Lung microvascular endothelial cell (primary cell): Measurements from ENCODE around the gene FOSB. TPM values are rescaled to one million over a fixed set of nuclear protein-coding genes. Genes with fewer than 3 reads are reported as not detected.

Experiments used
- DNase-seq, 2 donors: peaks; one replicate each; pipeline versions ENCODE4 v3.0.0 to v3.0.0-alpha.2; 2010; ENCODE audit warnings: low read depth in 2 of 2
- total RNA-seq: library from RNA; depleted of rRNA; stranded (reverse); fragments of >200 nt; gene quantifications from 2 replicates; pipeline ENCODE4 v1.2.1, GENCODE V29; 2014

The FOSB gene
- total RNA-seq, 1 donor from 2014 or later: 23.4 TPM

DNA sequence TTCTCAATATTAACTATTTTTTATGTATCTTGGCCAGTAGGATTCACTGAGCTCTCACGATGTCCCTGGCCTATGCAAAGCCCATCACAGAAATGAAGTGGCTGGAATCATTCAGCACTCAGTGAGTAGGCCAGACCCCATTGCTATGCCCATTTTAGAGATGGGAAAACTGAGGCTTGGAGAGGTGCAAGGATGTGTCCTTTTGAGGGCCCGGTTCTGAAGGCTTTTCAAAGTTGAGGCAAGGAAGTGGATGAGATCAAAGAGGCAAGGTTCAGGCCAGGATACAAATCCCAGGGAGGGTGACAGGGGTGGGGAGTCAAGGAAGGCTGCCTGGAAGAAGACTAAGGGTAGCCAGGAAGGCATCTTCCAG is 25.4 kb upstream of the FOSB start:
- no peak for DNase-seq

DNA sequence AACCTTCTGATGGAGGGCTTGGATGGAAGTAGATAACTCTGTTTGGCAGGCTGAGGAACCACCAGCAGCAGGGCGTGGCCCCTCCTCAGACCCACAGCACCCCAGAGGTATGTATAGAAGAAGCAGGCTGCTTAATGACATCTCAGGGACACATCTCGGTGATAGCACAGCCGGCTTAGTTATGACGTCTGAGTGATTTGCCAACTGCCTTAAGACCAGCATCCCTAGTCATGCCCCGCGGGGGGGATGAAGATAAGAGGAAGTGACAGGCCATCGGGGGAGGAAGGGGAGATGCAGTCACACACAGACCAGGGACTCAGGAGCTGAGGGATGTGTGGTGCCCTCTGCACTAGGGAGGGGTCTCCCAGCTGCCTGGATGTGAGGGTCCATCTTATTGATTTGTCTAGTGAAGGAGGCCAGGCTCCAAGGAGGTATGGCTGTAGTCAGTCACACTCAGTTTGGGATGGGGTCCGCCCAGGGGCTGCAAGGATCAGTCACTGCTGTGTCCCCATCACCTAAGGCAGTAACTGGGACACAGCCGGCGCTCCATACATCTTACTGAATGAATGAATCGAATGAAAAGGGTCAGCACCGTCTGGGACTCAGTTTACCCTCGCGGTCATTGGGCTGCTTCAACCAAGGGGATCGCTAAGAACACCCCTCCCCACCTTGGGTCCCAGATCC is 24.9 kb upstream of the FOSB start:
- peak in 1 of 2 donors; percentile 51 for DNase-seq

- DNase-seq: peak; percentile 93 to 96
These were observed 24.1 kb upstream of the FOSB start for GRCh38 chr19:45443462-45444317.

DNA sequence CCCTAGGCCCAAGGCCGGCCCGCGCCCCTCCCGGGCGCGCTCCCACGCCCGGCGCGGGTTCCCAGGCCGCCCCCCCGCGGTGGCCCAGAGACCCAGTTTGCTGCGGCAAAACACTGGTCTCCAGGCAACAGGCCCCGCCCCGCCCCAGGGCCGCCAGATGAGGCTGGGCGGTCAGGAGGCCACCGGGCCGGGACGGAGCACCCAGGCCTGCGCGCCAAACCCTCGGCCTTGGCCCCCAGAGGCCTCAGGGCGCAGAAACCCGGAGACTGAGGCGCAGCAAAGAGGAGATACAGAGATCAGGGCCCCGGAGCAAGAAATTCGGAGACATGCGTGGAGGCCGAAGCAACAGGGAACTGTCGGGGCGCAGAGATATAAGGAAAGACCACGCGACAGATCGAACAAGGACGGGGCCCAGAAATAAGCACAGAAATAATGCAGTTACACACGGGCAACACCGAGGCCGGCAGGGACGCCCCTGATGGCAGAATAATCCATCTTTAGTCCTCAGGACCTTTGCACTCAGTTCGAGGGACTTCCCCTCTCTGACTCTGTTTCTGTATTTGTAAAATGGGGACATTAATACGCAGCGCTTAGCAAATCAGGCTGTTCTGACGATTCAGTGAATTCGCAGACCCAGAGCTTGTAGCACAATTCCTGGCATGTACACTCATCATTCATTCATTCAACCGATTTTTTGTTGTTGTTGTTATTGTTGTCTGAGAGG is 23.3 kb upstream of the FOSB start:
- DNase-seq: peak; percentile 90 to 95

DNA sequence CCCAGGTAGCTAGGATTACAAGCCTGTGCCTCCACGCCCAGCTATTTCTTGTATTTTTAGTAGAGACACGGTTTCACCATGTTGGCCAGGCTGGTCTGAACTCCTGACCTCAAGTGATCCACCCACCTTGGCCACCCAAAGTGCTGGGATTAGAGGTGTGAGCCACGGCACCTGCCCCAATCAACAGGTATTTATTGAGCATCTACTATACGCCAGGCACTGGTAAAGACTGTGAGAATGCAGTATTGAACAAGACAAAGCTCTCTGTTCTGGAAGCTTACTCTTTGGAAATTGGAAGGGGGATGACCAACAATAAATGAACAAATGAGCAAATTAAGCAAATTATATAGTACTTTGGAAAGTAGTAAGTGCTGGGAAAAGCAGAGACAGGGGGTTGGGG is 22.7 kb upstream of the FOSB start:
- no peak for DNase-seq

GRCh38 chr19:45446295-45446694 is 21.5 kb upstream of the FOSB start:
- DNase-seq: peak; percentile 67 to 77

GRCh38 chr19:45446944-45447343 is 20.9 kb upstream of the FOSB start:
- no peak for DNase-seq

- DNase-seq: no peak
These were observed 19.4 kb upstream of the FOSB start for GRCh38 chr19:45448425-45448756.

- DNase-seq: no peak
These were observed 18.9 kb upstream of the FOSB start for GRCh38 chr19:45448887-45449299.

GRCh38 chr19:45450012-45450333 is 17.8 kb upstream of the FOSB start:
- peak in 1 of 2 donors; percentile 68 for DNase-seq

DNA sequence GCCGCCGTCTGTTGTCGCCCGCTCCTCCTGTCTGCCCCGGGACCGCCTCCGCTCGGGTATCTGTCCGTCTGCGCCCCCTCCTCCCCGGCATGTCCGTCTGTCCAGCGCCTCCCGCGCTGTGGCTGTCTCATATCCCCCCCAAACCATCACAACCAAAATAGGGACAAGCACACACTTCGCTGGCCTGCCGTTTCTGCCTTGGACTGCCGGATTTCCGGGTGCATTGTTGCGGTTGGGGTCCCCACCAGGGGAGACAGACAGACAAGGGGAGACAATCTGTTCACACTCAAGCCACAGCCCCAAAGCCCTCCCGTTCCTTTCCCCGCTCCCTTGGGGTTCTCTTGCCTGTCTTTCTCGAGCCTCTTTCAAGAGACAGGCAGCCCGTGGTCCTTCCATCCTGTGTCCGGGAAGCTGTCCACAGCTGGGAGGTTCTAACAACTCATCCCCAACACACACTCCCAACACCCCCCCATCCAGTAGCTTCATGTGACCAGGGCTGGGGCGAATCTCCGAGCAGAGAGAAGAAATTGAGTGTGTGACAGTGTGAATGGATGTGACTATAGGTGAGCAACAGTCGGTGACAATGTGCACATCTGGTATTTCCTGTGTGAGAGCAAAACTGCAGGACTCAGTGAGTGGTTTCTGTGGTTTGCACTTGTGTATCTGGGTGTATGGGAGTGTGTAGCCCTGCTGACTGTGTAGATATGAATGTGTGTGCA is 16.5 kb upstream of the FOSB start:
- peak; percentile 58 to 73 for DNase-seq

- no peak for DNase-seq
These were observed 15.9 kb upstream of the FOSB start for GRCh38 chr19:45451850-45452387.

GRCh38 chr19:45455707-45456499 is 11.9 kb upstream of the FOSB start:
- DNase-seq: peak; percentile 96 to 99

- no peak for DNase-seq
These were observed 11.3 kb upstream of the FOSB start for GRCh38 chr19:45456500-45456815.

GRCh38 chr19:45457776-45458175 is 10.0 kb upstream of the FOSB start:
- DNase-seq: no peak

- DNase-seq: no peak
These were observed 6.9 kb upstream of the FOSB start for GRCh38 chr19:45460807-45461347.

GRCh38 chr19:45462174-45462573 is 5.6 kb upstream of the FOSB start:
- no peak for DNase-seq

DNA sequence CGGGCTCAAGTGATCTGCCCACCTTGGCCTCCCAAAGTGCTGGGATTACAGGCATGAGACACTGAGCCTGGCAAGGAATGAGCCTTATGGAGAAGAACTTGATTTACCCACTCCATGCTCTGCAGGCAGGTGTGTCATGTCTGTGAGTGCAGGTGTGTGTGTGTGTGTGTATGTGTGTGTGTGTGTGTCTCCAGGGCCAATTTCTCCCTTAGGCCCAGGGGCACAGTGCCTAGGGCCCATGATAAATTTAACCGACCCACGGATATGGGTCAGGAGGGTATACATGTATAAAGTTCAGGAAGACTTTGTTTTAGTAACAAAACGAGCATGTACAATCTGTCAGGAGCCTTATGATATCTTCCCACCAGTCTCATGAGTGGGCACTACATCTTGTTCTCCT is 4.6 kb upstream of the FOSB start:
- no peak for DNase-seq

- DNase-seq: no peak
These were observed 3.5 kb upstream of the FOSB start for GRCh38 chr19:45464274-45464673.

- DNase-seq: no peak
These were observed 2.8 kb upstream of the FOSB start for GRCh38 chr19:45464852-45465441.
